MM.1S (cell line): ENCODE data around the gene DGKI.

Source experiments
- CTCF ChIP-seq: fragments of 300-600 bp; sonication (generic); IDR thresholded peaks from 2 replicates; pipeline ENCODE4 v1.5.1; 2016; ENCODE audit warnings: antibody characterized with exemption, low read length, mixed read lengths
- EZH2 ChIP-seq: fragments of 300-600 bp; sonication (generic); optimal IDR thresholded peaks from 2 replicates; pipeline ENCODE3; 2017; ENCODE audit warnings: low read depth, mild to moderate bottlenecking, antibody characterized with exemption, low read length, mixed read lengths

- TF ChIP-seq CTCF (no peak), EZH2 (no peak)
Observed at GRCh38 chr7:137574812-137575211, 272.0 kb downstream of the DGKI start.
